Prostate gland (tissue), 2 donors: ENCODE measurements around the gene GDF11.

Experiments used
- POLR2A ChIP-seq: fragments of 450-650 bp; IDR thresholded peaks from one replicate; pipeline ENCODE4 v1.6.1; 2016; ENCODE audit warnings: antibody characterized with exemption, mild to moderate bottlenecking
- TF ChIP-seq, protein P1 (sequence below), 4 experiments: fragments of 200-600 bp in 2 of 4; fragments of 450-650 bp in 2 of 4; sonication (generic) in 2 of 4; IDR thresholded peaks; 1 replicate in 3 of 4; 2 replicates in 1 of 4; pipeline ENCODE4 v1.5.1; 2016 to 2019; ENCODE audit warnings: antibody characterized with exemption in 4 of 4, mild to moderate bottlenecking in 2 of 4, moderate library complexity in 2 of 4

DNA sequence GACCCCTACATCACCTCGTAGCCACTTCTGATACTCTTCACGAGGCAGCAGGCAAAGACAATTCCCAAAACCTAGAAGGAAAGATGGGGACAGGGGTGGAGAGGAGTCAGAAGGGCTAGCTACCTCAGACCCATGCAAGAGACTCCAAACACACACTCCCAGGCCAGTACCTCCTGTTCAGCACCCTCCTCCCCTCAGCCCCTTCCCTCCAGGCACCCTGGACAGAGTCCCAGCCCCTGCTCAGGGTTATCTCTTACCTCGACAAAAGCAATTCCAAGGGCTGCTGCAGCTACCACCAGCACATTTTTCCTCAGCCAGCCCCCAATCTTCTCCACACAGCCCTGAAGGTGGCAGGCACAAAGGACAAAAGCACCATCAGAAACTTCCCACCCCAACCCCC is 17.4 kb upstream of the GDF11 start:
- TF ChIP-seq, protein P1, sequence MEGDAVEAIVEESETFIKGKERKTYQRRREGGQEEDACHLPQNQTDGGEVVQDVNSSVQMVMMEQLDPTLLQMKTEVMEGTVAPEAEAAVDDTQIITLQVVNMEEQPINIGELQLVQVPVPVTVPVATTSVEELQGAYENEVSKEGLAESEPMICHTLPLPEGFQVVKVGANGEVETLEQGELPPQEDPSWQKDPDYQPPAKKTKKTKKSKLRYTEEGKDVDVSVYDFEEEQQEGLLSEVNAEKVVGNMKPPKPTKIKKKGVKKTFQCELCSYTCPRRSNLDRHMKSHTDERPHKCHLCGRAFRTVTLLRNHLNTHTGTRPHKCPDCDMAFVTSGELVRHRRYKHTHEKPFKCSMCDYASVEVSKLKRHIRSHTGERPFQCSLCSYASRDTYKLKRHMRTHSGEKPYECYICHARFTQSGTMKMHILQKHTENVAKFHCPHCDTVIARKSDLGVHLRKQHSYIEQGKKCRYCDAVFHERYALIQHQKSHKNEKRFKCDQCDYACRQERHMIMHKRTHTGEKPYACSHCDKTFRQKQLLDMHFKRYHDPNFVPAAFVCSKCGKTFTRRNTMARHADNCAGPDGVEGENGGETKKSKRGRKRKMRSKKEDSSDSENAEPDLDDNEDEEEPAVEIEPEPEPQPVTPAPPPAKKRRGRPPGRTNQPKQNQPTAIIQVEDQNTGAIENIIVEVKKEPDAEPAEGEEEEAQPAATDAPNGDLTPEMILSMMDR (IDR thresholded peaks at IDR 0.05), result no peak
- no peak for TF ChIP-seq POLR2A
